AG04450 (cell line): ENCODE measurements around the gene SPIN4. TPM values are rescaled to one million over a fixed set of nuclear protein-coding genes. Genes with fewer than 3 reads are reported as not detected.
"Not testable (repeated sequence)": the region's sequence is repeated elsewhere in the genome, so short reads cannot be mapped to it uniquely, and the experiment has no call there.

ENCODE experiments used
- CTCF ChIA-PET: fragments of 300-600, 350-600 bp; formaldehyde crosslinking; extraction: SDS; loops from one replicate; lab custom pipeline; 2022; ENCODE audit warnings: antibody characterized with exemption, inconsistent platforms; lab: Charles Lee
- POLR2A ChIA-PET: fragments of 350-600 bp; formaldehyde crosslinking; extraction: SDS; loops from one replicate; lab custom pipeline; 2021; ENCODE audit warnings: antibody characterized with exemption, inconsistent platforms; lab: Yijun Ruan, JAX
- DNase-seq: peaks from one replicate; pipeline ENCODE4 v3.0.0-alpha.2; 2011; ENCODE audit warnings: low read depth, low spot score
- H3K27ac ChIP-seq: one replicate; pipeline ENCODE4 v1.5.1; 2012; ENCODE audit warnings: low read depth, low read length, control low read depth
- H3K27me3 ChIP-seq: one replicate; pipeline ENCODE4 v1.6.0; 2012; ENCODE audit warnings: low read length; ENCODE audit not compliant: control insufficient read depth, insufficient read depth
- H3K4me3 ChIP-seq: 2 replicates; pipeline ENCODE4 v1.5.1; 2011; ENCODE audit warnings: mild to moderate bottlenecking, low read depth, low read length, control low read depth
- H3K9me3 ChIP-seq: 2 replicates; pipeline ENCODE4 v1.5.1; 2012; ENCODE audit warnings: low read length; ENCODE audit not compliant: control insufficient read depth, insufficient read depth
- CTCF ChIP-seq: IDR thresholded peaks from 2 replicates; pipeline ENCODE4 v1.5.1; 2011; ENCODE audit warnings: low read depth, low read length, control low read depth, inconsistent platforms
- polyA minus RNA-seq: library from RNA; depleted of rRNA, polyadenylated mRNA; stranded (reverse); fragments of >200 nt; gene quantifications from 2 replicates; pipeline ENCODE4 v1.2.3, GENCODE V29; 2011; rRNA and poly(A)+ RNA removed
- polyA plus RNA-seq: library from polyadenylated mRNA; depleted of rRNA; stranded (reverse); fragments of >200 nt; gene quantifications from 2 replicates; pipeline ENCODE4 v1.2.3, GENCODE V29; 2011; rRNA removed

SPIN4 gene
- 3.6 and 5.0 TPM in 2 replicates for polyA plus RNA-seq
- 3.9 and 5.0 TPM in 2 replicates for polyA minus RNA-seq

- DNase-seq: peak; percentile 61
- H3K9me3 ChIP-seq: no peaks in the 10 kb centered on the region
- H3K27me3 ChIP-seq: no peaks in the 10 kb centered on the region
- ChIA-PET CTCF (no interaction called here), POLR2A (no interaction called here)
- peak within 1 kb of the TSS; percentile 31 for H3K27ac ChIP-seq
- TF ChIP-seq CTCF: no peak
- H3K4me3 ChIP-seq: peak within 1 kb of the TSS; percentile 74
Observed at GRCh38 chrX:63350941-63351616, at the start of gene SPIN4. TSS of gene SPIN4 (minus strand) at chrX:63351332. CDS start at chrX:63350819, 513 bp downstream.

- no peak for TF ChIP-seq CTCF
- Histone ChIP-seq H3K27ac (no peak overlapping the region), H3K4me3 (no peak overlapping the region), H3K27me3 (no peaks in the 10 kb centered on the region), H3K9me3 (no peaks in the 10 kb centered on the region)
- ChIA-PET POLR2A (no interaction called here), CTCF (no interaction called here)
- DNase-seq: no peak
Observed at GRCh38 chrX:63400340-63400739, 49.2 kb upstream of the SPIN4 start.

- H3K4me3 ChIP-seq: no peak overlapping the region
- H3K9me3 ChIP-seq: no peaks in the 10 kb centered on the region; the same call in 1 of the 2 replicates
- H3K27ac ChIP-seq: no peak overlapping the region
- H3K27me3 ChIP-seq: no peaks in the 10 kb centered on the region
- no peak for DNase-seq
- TF ChIP-seq CTCF: no peak
- CTCF ChIA-PET: no interaction called here
- POLR2A ChIA-PET: no interaction called here
Observed at GRCh38 chrX:63394872-63395271, 43.7 kb upstream of the SPIN4 start.

GRCh38 chrX:63393094-63393493 is 42.0 kb upstream of the SPIN4 start:
- POLR2A ChIA-PET, CTCF ChIA-PET, H3K27ac ChIP-seq, H3K27me3 ChIP-seq, H3K4me3 ChIP-seq, DNase-seq, H3K9me3 ChIP-seq: not testable (repeated sequence)

GRCh38 chrX:63387411-63387810 is 36.3 kb upstream of the SPIN4 start:
- POLR2A ChIA-PET: no interaction called here
- H3K27ac ChIP-seq: no peak overlapping the region
- H3K4me3 ChIP-seq: no peak overlapping the region
- DNase-seq: no peak
- H3K9me3 ChIP-seq: no peaks in the 10 kb centered on the region
- TF ChIP-seq CTCF: no peak
- H3K27me3 ChIP-seq: no peaks in the 10 kb centered on the region
- CTCF ChIA-PET: no interaction called here

- CTCF ChIA-PET, DNase-seq, H3K27ac ChIP-seq, H3K4me3 ChIP-seq, POLR2A ChIA-PET, H3K27me3 ChIP-seq, H3K9me3 ChIP-seq: not testable (repeated sequence)
Observed at GRCh38 chrX:63384263-63384662, 33.1 kb upstream of the SPIN4 start.

GRCh38 chrX:63373012-63373411 is 21.9 kb upstream of the SPIN4 start:
- POLR2A ChIA-PET, H3K27me3 ChIP-seq, H3K27ac ChIP-seq, H3K9me3 ChIP-seq, CTCF ChIA-PET, DNase-seq, H3K4me3 ChIP-seq: not testable (repeated sequence)

- POLR2A ChIA-PET, DNase-seq, H3K4me3 ChIP-seq, H3K9me3 ChIP-seq, H3K27me3 ChIP-seq, CTCF ChIA-PET, H3K27ac ChIP-seq: not testable (repeated sequence)
Observed at GRCh38 chrX:63367699-63368098, 16.6 kb upstream of the SPIN4 start.
